NK-92 (cell line): Measurements from ENCODE around the gene AKNAD1.
"Not testable (repeated sequence)": the region's sequence is repeated elsewhere in the genome, so short reads cannot be mapped to it uniquely, and the experiment has no call there.

Experiments used
- DNase-seq: peaks from one replicate; lab custom pipeline; 2025; ENCODE audit not compliant: unreplicated experiment; lab: John Stamatoyannopoulos, UW

AKNAD1 gene

GRCh38 chr1:108792420-108792819 lies 64.5 kb downstream of the AKNAD1 start:
- DNase-seq, result no peak

- no peak for DNase-seq
Measured at GRCh38 chr1:108791790-108792189, 65.1 kb downstream of the AKNAD1 start.

DNA sequence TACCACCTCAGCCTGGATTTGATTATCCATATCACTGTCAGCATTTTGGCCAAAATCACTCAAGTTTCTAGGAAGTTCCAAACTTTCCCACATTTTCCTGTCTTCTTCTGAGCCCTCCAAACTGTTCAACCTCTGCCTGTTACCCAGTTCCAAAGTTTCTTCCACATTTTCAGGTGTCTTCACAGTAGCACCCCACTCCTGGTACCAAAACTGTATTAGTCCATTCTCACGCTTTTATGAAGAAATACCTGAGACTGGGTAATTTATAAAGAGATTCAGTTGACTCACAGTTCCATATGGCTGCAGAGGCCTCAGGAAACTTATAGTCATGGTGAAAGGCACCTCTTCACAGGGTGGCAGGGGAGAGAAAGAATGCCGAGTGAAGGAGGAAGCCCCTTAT lies 71.0 kb downstream of the AKNAD1 start:
- DNase-seq, result no peak

DNA sequence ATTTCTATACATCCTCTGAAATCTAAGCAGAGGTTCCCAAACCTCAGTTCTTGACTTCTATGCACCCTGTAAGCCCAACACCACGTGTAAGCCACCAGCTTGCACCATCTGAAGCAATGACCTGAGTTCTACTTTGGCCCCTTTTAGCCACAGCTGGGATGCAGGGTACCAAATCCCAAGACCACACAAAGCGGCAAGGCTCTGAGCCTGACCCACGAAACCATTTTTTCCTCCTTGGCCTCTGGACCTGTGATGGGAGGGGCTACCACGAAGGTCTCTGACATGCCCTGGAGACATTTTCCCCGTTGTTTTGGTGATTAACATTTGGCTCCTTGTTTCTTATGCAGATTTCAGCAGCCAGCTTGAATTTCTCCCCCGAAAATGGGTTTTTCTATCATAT lies 71.6 kb downstream of the AKNAD1 start:
- DNase-seq, result no peak

GRCh38 chr1:108781575-108781944 lies 75.3 kb downstream of the AKNAD1 start:
- not testable (repeated sequence) for DNase-seq

GRCh38 chr1:108780937-108781574 lies 75.8 kb downstream of the AKNAD1 start:
- DNase-seq, result no peak

DNA sequence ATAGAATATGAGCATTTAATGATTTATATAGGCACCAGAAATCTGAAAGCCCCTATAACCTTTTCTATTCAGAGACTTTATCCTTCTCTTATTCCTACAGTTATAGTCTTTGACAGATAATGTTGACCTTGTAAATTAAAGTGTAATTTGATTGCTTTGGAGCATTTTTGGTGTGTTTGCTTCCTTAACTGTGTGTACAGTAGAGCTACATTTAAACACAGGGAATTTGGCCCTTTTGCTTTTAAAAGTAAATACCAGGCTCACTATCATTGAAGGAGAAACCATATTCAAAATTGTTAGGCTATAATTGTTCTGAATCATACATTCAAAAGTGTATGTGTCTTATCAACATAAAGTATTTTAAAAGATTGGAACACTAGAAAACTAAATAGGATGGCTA lies 77.4 kb downstream of the AKNAD1 start:
- no peak for DNase-seq

GRCh38 chr1:108777839-108778238 lies 79.1 kb downstream of the AKNAD1 start:
- no peak for DNase-seq

DNA sequence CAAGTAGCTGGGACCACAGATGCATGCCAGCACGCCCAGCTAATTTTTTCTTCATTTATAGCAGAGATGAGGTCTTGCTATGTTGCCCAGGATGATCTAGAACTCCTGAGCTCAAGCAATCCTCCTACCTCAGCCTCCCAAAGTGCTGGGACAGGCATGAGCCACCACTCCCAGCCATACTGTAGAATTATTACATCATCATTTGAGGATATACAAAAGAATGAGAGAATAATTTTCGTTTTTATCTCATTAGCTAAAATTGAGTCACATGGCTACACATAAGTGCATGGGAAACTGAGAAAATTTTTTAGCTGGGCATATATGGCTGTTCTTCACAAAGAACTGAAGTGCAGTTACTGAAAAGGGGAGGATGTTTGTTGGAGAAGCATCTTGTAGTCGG lies 89.2 kb downstream of the AKNAD1 start:
- no peak for DNase-seq

DNA sequence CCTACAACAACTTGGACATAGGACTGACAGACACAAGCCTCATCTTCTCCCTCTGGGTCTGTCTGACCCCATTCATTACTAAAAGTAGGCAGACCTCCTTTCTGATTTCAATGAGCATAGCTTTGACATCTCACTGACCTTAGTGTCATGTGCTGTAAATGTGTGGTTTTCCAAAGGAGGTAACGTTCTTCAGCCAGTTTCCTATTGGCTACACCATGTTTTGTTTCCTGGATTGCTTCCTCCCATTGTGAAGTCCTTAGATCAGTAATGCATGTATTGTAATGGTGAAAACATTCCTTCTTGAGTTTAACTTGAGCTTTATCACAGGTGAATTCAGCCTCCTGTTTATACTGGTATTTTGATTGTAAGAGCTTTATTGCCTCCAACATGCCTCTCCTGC lies 89.8 kb downstream of the AKNAD1 start:
- DNase-seq, result no peak
